GM10266 (cell line): ENCODE results near the gene MARCHF6.
"Not testable (repeated sequence)": the region's sequence is repeated elsewhere in the genome, so short reads cannot be mapped to it uniquely, and the experiment has no call there.

Experiments used
- DNase-seq: peaks from one replicate; pipeline ENCODE4 v3.0.0; 2012; ENCODE audit errors: extremely low spot score
- CTCF ChIP-seq: IDR thresholded peaks from 2 replicates; pipeline ENCODE4 v1.5.1; 2012; ENCODE audit warnings: mild to moderate bottlenecking, low read depth; ENCODE audit not compliant: control insufficient read depth, insufficient read depth; ENCODE audit errors: missing control alignments

Gene MARCHF6

GRCh38 chr5:10374046-10375022 lies 20.8 kb downstream of the MARCHF6 start:
- DNase-seq = no peak
- no peak for TF ChIP-seq CTCF

GRCh38 chr5:10375146-10375545 lies 21.7 kb downstream of the MARCHF6 start:
- not testable (repeated sequence) for DNase-seq

- TF ChIP-seq CTCF = no peak
- no peak for DNase-seq
These were observed 23.0 kb downstream of the MARCHF6 start for GRCh38 chr5:10376544-10376943.

GRCh38 chr5:10377081-10377480 lies 23.6 kb downstream of the MARCHF6 start:
- TF ChIP-seq CTCF = no peak
- no peak for DNase-seq

- DNase-seq = no peak
- no peak for TF ChIP-seq CTCF
These were observed 28.3 kb downstream of the MARCHF6 start for GRCh38 chr5:10381803-10382202.

GRCh38 chr5:10384483-10384882 lies 31.0 kb downstream of the MARCHF6 start:
- DNase-seq = no peak
- no peak for TF ChIP-seq CTCF

GRCh38 chr5:10387690-10388089 lies 34.2 kb downstream of the MARCHF6 start:
- no peak for TF ChIP-seq CTCF
- DNase-seq = no peak
